Left ventricle myocardium superior (tissue), 1 donor: ENCODE data around the gene DESI1. TPM values are rescaled to one million over a fixed set of nuclear protein-coding genes. Genes with fewer than 3 reads are reported as not detected.
A peak's percentile ranks its signal among the peaks of the same experiment; 100 is the strongest.
"Not testable (repeated sequence)": the region's sequence is repeated elsewhere in the genome, so short reads cannot be mapped to it uniquely, and the experiment has no call there.

Experiments
- ATAC-seq: fragments of 200-7000 bp; cut with Tn5 transposase; one replicate; pipeline ENCODE4 v1.9.1; 2020; ENCODE audit warnings: mild to moderate bottlenecking, moderate library complexity
- DNase-seq: peaks from one replicate; pipeline ENCODE4 v3.0.0-alpha.2; 2020
- intact Hi-C: fragments of 100-400 bp; cut with micrococcal nuclease; formaldehyde crosslinking; loops from one replicate; pipeline ENCODE4 v1.11.0; 2022
- total RNA-seq: library from RNA; stranded (reverse); fragmentation: NEBNext Ultra II Directional; extraction: Animal tissue kit (Norgen Biotek cat#: 25700); gene quantifications from one replicate; pipeline ENCODE4 v1.2.1, GENCODE V29; 2021
- donor health status: DM: no; HTN: yes; CAD: no; lungs with severe emphysema.

DESI1 gene
- total RNA-seq, 1 donor from 2014 or later, result 53.6 TPM

DNA sequence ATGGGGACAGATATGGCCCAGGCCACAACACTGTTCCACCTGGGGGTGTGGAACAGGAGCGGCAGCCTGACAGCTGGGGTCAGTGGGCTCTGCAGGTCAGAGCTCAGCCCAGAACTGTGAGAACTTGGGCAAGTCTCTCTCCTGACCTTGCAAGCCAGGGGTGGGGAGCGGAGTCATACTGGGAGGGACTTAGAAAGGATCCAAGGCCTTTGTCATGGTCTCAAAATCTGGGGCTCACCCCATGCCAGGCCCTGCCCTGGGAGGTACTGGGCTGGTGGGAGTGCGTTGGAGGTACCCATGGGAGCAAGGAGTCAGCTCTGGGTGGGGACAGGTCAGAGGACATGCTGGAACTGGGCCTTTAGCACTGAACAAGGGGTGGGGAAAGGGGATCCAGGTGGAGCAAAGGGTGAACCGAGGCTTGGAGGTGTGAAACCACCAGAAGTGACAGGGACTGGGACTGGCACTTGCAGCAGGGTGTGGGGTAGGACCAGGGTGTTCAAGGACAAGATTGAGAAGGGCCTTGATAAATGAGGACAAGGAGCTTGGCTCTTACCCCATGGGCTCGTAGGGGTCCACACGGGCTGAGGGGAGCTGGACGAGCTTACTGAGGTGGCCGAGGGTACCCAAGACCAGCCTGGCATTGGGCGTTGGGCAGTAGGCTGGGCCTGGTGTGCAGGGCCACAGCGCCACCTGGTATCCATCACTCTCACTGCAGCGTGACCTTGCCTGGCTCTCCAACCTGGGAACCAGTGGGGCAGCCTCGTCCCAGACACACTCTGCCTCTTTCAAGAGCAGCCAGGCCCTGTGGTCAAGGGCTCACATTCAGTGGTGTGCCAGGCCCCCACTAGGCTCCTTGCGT lies 23.8 kb downstream of the DESI1 start:
- ATAC-seq (peak; percentile 91), DNase-seq (peak; percentile 76)
- intact Hi-C loops, result no loop called here

DNA sequence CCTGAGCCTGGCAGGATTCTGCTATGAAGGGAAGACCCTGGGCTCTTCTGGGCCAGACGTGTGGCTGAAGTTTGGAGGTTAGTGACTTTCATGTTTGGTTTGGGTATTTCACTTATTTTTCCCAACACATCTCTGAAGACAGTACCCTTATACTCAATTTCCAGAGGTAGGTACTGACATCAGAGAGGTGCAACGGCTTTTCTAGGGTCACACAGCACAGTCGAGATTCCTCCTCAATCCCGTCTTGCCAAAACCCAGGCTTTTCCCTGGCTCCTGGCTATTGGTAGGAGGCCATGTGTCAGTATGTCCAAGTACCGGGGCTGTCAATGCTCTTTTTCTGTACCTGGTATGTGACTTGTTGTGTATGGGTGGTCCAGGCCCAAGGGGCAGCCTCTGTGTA lies 25.1 kb downstream of the DESI1 start:
- DNase-seq, result no peak
- no peak for ATAC-seq
- intact Hi-C loops, result no loop called here

DNA sequence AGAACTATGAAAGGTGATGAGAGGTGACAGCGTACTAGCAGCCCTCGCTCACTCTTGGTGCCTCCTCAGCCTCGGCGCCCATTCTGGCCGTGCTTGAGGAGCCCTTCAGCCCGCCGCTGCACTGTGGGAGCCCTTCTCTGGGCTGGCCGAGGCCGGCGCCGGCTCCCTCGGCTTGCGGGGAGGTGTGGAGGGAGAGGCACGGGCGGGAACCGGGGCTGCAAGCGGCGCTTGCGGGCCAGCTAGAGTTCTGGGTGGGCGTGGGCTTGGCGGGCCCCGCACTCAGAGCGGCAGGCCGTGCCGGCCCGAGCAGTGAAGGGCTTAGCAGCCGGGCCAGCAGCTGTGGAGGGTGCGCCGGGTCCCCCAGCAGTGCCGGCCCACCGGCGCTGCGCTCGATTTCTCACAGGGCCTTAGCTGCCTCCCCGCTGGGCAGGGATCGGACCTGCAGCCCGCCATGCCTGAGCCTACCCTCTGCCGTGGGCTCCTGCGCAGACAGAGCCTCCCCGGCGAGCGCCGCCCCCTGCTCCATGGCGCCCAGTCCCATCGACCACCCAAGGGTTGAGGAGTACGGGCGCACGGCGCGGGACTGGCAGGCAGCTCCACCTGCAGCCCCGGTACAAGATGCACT lies 27.4 kb downstream of the DESI1 start:
- intact Hi-C loops, DNase-seq, ATAC-seq: not testable (repeated sequence)

DNA sequence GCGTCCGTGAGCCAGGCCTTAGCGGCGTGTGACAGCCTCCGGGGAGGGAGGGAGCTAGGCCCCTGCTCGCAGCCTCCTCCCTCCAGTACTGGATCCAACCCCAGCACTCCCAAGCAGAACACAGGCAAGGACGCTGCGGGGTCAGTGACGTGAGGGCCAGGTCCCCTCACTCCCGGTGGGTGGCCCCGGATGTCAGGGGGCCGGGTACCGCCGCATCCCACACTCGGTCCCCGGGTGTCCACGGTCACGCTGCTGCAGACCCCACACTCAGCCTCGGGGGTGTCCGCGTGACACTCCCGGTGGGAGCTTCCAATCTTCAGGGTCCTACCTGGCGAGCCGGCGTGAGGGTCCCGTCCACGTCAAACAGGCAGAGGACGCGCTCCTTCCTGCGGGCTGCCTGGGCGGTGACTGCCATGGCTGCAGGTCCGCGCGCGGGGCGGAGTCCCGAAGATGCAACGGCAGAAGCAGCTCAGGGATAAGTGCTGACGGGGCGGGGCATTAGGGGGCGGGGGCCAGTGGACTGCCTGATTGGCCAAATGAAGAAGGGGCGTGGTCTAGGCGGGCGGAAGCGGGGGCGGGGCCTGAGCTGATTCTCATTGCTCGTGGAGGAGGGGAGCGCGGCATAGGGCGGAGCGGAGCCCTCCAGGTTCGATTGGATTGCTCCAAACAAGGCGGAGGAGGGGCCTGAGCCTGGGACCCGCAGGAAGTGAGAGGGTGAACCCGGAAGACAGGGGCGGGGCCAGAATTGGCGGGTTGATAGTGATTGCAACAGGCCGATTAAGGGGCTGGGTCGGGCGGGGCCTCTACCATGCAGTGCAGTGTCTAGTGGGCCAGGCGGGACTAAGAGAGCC lies 31.2 kb downstream of the DESI1 start, which contains the start of gene PMM1:
PMM1 (minus strand) TSS at position 450 of the 851 bp plus-strand sequence; CDS start at position 415, 35 bp downstream.
- ATAC-seq (peak; percentile 98), DNase-seq (peak; percentile 100)
- intact Hi-C loops, result no loop called here

DNA sequence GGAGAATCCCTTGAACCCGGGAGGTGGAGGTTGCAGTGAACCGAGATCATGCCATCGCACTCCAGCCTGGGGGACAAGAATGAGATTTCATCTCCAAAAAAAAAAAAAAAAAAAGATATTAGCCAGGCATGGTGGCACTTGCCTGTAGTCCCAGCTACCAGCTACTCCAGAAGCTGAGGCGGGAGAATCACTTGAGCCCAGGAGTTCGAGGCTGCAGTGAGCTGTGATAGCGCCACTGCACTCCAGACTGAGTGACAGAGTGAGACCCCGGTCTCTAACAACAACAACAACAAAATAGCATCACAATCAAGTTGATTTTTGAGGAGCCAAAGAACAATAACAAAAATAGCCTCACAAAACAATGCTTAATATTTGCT lies 33.5 kb downstream of the DESI1 start:
- intact Hi-C loops, result no loop called here
- ATAC-seq, result no peak
- no peak for DNase-seq

DNA sequence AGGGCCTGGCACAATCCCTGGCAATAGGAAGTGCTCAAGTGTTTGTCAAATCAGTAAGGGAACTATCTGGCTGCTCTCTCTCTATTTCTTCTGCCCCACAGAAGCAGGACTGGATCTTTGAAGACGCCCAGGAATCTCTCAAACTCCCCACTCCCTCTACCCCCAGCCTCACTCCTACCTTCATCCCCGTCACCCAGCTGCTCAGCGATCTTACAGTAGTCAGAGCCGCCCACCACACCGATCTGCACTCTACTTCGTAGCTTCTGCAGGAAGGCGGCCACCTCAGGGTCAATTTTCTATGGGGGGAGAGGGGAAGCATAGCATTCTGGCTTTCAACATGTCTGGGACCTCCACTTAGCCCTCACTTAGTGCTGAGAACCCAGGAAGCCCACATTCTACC lies 34.9 kb downstream of the DESI1 start:
- intact Hi-C loops, result no loop called here
- ATAC-seq, result no peak

DNA sequence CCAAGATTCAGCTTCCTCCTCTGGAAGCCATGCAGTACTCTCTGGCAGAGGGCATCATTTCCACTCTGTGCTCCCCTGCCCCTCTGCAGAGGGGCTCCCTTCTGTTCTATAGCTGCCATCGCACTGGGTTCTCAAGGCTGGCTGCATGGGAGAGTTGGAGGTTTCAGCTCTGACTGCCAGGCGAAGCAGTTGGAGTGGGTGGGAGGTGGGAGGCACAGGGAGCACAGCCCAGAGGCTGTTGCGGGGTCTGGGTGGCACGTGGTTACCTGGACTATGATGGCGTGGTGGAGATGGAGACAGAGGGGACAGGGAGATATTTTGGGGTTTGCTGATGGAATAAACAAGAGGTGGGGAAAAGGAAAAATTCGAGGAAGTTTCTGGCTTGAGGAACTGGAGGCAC lies 36.0 kb downstream of the DESI1 start:
- DNase-seq, result no peak
- intact Hi-C loops, result no loop called here
- no peak for ATAC-seq

More for the DNA sequence above, 34.9 kb downstream of the DESI1 start:
- DNase-seq, result no peak

DNA sequence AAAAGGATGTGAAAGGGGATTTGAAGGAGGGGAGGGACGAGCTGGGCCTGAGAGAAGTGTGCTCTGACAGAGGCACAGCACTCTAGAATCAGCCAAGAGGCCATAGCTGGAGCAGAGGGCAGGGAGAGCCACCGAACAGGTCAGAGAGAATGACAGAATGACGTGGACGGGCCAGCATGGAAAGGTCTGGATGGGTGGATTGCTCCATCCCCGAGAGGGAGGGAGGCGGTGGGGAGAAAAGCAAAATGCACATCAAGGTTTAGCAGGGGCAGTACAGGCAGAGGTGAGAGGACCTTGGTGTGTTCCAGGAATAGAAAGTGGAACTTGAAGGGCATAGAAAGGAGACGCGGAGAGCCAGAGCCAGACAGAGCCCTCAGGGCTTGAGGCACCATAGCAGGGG lies 38.1 kb downstream of the DESI1 start:
- intact Hi-C loops, result no loop called here
- no peak for DNase-seq
- ATAC-seq, result peak; percentile 42

DNA sequence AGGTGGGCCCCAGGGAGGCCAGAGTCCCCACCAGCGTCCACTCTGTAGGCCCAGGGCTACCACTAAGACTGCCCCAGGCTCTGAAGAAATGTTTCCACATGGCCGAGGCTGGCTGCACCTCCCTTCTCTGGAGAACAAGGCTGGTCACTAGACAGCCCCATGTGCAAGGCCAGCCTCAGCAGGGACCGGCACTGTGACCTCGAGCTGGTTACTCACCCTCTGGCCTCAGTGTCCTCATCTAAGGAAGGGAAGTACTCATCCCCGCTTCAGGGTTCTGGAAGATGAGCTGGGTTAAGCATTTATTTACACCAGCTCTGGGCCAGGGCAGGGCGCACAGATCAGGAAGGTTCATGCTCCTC lies 40.9 kb downstream of the DESI1 start:
- DNase-seq, result no peak

DNA sequence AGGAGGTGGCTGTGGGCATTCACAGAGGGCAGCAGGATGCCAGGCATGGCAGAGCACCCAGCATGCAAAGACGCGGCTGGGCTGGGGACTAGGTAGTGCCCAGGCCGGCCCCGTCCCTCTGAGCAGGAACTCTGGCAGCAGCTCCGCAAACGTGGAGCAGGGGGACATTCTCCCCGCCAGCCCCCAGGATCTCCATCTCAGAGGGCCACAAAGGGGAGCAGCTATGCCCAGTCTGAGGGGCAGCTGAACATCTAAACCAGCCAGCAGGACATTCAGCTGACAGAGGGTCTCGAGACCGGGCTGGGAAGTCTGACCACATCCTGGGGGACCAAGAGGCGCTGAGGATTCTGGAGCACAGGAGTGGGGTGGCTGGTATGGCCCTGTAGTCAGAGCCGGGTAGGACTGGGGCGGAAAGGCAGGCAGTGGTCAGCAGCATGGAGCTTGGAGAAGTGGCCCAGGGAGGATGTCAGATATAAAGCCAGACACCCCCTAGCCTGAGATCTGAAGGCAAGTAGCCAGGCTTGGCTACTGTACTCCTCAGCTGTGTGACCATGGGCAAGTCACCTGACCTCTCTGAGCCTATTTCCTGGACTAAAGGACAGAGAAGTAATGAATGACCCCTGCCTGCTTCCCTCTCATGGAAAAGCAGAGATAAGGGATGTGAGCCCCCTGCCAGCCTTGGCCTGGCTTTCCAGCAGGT lies 41.4 kb downstream of the DESI1 start:
- intact Hi-C loops, result no loop called here
- ATAC-seq (no peak), DNase-seq (no peak)

More for the DNA sequence above, 40.9 kb downstream of the DESI1 start:
- no peak for ATAC-seq
- intact Hi-C loops, result no loop called here

DNA sequence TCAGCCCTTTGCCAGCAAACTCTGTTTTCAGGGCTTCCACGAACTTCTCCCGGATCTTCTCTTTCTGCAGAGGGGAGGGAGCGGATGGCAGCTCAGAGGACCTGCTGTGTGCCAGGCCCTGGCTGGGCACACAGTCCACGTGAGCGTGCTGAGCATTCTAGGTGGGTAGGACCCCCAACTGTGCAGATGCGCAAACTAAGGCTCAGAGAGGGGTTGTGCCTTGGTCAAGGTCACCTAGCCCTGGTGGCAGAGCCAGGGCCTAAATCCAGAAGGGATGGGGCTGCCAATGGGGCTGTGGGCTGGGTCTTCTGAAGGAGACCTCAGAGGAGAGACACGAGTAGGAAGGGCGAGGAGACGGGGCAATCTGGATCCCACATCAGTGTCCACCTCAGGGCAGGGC lies 42.0 kb downstream of the DESI1 start:
- ATAC-seq, result peak; percentile 0
- intact Hi-C loops, result no loop called here
- no peak for DNase-seq

DNA sequence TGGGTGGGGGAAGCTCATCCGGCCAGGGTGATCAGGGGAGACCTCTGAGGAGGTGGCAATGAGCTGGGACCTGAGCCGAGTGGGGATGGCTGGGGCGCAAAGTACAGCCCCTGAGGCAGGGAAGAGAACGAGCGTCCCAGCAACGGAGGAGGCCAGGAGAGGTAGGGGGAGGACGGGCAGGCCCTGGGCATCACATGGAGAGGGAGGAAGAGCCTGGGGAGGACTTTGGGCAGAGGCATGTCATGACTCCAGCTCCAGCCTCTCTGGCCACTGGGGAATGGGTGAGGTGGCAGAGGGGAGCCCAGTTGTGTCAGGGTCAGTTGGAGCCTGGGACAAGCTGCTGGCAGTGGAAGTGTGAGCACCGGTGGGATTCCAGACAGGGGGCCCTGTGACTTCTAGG lies 42.7 kb downstream of the DESI1 start:
- intact Hi-C loops, result no loop called here
- DNase-seq (no peak), ATAC-seq (peak; percentile 2)

DNA sequence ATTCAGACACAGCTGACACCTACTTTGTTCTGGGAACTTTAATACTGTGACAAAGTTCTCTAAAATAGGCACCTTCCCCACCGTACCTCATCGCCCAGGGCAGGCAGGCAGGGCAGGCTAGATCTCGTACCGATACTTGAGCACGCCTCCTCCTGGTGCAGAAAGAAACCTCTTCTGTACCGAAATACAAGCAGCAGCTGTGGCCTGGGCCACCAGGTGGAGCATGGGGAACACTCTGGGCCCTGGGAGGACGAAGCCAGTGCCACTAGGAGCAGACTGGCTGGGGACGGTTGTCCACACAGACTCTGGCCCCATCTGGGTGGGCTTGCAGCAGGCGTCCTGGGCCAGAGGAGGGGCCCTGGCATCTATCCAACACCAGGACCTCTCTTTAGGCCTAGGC lies 44.0 kb downstream of the DESI1 start:
- peak; percentile 80 for DNase-seq
- peak; percentile 59 for ATAC-seq
- intact Hi-C loops, result no loop called here

DNA sequence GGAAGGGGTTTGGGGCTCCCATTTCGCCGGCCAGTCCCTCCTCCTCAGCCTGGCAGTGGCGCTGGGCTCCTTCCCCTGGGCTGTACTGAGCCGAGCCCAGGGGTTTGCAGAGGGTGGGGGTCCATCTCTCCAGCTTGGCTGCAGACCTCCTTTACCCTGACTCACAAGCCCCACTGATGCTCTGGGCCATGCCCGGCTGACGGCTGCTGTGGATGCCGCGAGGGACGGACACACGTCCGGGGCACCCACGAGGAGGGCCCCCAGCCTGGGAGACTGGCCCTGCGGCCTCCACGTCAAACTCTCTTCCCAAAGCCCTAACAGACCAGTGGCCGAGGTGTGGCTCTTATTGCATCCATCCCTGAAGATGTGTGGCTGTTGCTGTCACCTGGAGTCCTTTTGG lies 45.3 kb downstream of the DESI1 start:
- intact Hi-C loops, result no loop called here
- ATAC-seq (peak; percentile 0), DNase-seq (no peak)

DNA sequence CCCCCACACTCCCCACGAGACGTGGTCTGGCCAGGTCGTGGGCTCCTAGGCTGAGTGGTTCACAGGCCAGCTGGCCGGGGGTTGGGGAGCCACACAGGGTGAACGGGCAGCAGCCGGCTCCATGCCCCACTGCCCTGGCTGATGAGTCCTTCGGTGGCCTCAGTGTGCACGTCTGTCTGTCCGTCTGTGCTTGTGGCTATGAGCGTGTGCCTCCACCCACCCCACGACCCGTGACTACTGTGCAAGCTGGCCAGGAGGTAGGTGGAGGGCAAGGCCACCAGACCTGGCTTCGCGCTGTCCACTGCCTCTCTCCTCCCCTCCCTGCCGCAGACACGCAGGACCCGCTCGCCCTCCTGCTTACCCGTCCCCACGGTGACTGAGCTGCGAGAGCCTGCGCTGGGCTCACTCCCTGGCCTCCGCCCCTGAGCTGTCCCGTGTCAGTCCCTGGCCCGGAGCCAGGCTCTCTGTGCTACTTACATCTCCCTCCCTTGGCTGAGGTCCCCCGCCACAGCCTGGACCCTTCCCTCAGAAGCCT lies 45.9 kb downstream of the DESI1 start:
- DNase-seq (peak; percentile 94), ATAC-seq (peak; percentile 61)
- intact Hi-C loops, result no loop called here

DNA sequence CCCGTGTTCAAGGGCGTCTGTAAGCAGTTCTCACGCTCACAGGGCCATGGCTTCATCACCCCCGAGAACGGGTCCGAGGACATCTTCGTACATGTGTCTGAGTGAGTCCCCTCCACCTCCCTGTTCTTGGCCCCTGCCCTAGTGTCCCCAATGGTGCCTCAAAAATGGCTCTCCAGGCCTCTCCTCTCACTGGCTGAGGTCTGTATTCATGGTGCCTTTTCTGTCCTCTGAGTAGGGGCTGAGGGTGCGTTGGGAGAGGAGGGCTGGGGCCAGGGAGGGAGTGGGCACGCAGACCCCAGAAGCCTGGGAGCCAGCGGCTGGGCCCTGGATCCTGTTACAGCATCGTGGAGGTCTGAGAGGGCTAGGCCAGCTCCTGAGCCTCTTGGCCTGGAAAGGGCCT lies 47.2 kb downstream of the DESI1 start:
- ATAC-seq (no peak), DNase-seq (no peak)
- intact Hi-C loops, result no loop called here

DNA sequence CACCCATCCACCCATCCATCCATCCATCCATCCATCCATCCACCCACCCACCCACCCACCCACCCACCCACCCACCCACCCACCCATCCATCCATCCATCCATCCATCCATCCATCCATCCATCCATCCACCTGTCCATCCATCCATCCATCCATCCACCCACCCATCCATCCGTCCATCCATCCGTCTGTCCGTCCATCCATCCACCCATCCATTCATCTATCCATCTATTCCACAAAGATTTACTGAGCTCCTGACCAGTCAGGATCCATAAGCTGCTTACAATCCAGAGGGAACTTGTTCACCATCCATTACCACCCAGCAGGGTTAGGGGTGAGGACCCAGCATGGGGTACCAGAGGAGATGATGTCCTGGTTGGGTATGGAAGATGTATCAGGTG lies 48.5 kb downstream of the DESI1 start:
- ATAC-seq, DNase-seq, intact Hi-C loops: not testable (repeated sequence)

DNA sequence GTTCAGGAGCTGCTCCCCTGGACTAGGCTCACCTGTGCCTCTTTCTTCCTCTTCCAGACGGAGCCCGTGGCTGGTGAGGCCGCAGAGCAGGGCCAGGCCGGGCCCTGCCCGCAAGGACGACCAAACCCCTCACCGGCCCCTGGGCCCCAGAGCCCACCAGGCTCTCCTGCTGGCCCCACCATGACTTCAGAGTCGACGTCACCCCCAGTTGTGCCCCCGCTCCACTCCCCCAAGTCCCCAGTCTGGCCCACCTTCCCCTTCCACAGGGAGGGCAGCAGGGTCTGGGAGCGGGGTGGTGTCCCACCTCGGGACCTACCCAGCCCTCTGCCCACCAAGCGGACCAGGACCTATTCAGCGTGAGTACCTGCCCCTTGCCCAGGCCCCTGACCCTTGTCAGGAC lies 49.1 kb downstream of the DESI1 start:
- no peak for ATAC-seq
- DNase-seq, result no peak
- intact Hi-C loops, result no loop called here

DNA sequence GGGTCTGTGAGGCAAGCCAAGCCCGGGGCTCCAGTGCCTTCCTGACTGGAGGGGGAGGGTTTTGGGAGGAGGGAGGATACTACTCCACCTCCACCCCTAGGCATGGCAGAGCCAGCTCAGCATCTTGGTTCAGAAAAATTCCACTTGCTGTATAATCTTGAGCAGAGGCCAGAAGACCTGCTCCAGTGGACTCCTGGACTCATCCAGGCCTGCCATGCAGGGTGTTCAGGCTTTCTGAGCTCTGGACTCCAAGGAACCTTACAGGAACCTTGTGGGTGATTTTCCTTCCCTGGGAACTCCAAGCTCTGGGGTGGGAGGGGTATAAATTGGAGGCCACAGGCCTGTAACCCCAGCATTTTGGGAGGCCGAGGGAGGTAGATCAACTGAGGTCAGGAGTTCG lies 50.6 kb downstream of the DESI1 start:
- DNase-seq, result no peak
- ATAC-seq, result no peak
- intact Hi-C loops, result no loop called here
